ENCODE results near the gene CNNM1.

- TF ChIP-seq CTCF (IDR thresholded peaks at IDR 0.05; ENCODE audit: insufficient read depth, low read depth, low read length) (no peak), EZH2 (IDR thresholded peaks at IDR 0.05; ENCODE audit: insufficient read depth, low read length) (no peak)
These were observed 40.4 kb downstream of the CNNM1 start for GRCh38 chr10:99369551-99369950.

Data from astrocyte (in vitro differentiated cells and primary cell).